Karpas-422 (cell line): ENCODE data around the gene SEMA7A. TPM values are rescaled to one million over a fixed set of nuclear protein-coding genes. Genes with fewer than 3 reads are reported as not detected.

Experiments
- DNase-seq: peaks from one replicate; pipeline ENCODE4 v3.0.0-alpha.2; 2015
- H2AFZ ChIP-seq: fragments of 200-600 bp; sonication (generic); 2 replicates; pipeline ENCODE4 v1.6.1; 2014; ENCODE audit warnings: antibody characterized with exemption, low read length, mixed read lengths
- H3K27ac ChIP-seq: fragments of 200-600 bp; sonication (generic); 2 replicates; pipeline ENCODE4 v1.5.1; 2014; ENCODE audit warnings: mild to moderate bottlenecking, low read length, moderate library complexity
- H3K27me3 ChIP-seq: fragments of 200-600 bp; sonication (generic); 2 replicates; pipeline ENCODE4 v1.6.1; 2014; ENCODE audit warnings: low read length, mixed read lengths
- H3K36me3 ChIP-seq: fragments of 200-600 bp; sonication (generic); 2 replicates; pipeline ENCODE4 v1.6.1; 2014; ENCODE audit warnings: low read length, mixed read lengths; ENCODE audit not compliant: insufficient read depth
- H3K4me1 ChIP-seq: fragments of 200-600 bp; sonication (generic); 2 replicates; pipeline ENCODE4 v1.6.1; 2014; ENCODE audit warnings: mild to moderate bottlenecking, low read length, mixed read lengths
- H3K4me2 ChIP-seq: fragments of 200-600 bp; sonication (generic); 2 replicates; pipeline ENCODE4 v1.6.1; 2014; ENCODE audit warnings: low read length, low read depth, mild to moderate bottlenecking; ENCODE audit not compliant: poor library complexity, severe bottlenecking
- H3K4me3 ChIP-seq: fragments of 200-600 bp; sonication (generic); 2 replicates; pipeline ENCODE4 v1.5.1; 2014; ENCODE audit warnings: mild to moderate bottlenecking, antibody characterized with exemption, low read length, mixed read lengths
- H3K79me2 ChIP-seq: fragments of 200-600 bp; sonication (generic); 2 replicates; pipeline ENCODE4 v1.6.1; 2014; ENCODE audit warnings: mild to moderate bottlenecking, low read length, mixed read lengths
- H3K9ac ChIP-seq: fragments of 200-600 bp; sonication (generic); 2 replicates; pipeline ENCODE4 v1.6.0; 2014; ENCODE audit warnings: low read length
- H3K9me2 ChIP-seq: fragments of 200-600 bp; sonication (generic), shearing (Covaris generic); replicated peaks from 2 replicates; pipeline ENCODE4 v1.6.0; 2014; ENCODE audit warnings: mild to moderate bottlenecking, low read length, moderate library complexity; ENCODE audit not compliant: insufficient read depth
- H3K9me3 ChIP-seq: fragments of 300-700, 200-600 bp; sonication (generic); 2 replicates; pipeline ENCODE4 v1.6.1; 2014; ENCODE audit warnings: low read length, mixed read lengths
- H4K20me1 ChIP-seq: fragments of 200-600 bp; sonication (generic); 2 replicates; pipeline ENCODE4 v1.6.1; 2014; ENCODE audit warnings: mild to moderate bottlenecking, antibody characterized with exemption, low read length, low read depth; ENCODE audit not compliant: insufficient read depth
- total RNA-seq: library from RNA; depleted of rRNA; stranded (reverse); fragments of >200 nt; shearing (Covaris generic); gene quantifications from 2 replicates; pipeline ENCODE4 v1.2.3, GENCODE V29; 2014; ENCODE audit warnings: low replicate concordance

The SEMA7A gene
- total RNA-seq, 1 experiment from 2014 or later: 41.6 TPM

- H3K9me2 ChIP-seq: no peaks in the 10 kb centered on the region
- no peak overlapping the region for H3K4me2 ChIP-seq
- H3K4me1 ChIP-seq: peaks cover 84% of the 10 kb centered on the region
- no peaks in the 10 kb centered on the region for H3K9me3 ChIP-seq
- H3K79me2 ChIP-seq: no peaks in the 10 kb centered on the region
- H2AFZ ChIP-seq: no peak overlapping the region
- no peak overlapping the region for H3K9ac ChIP-seq
- peaks cover 57% of the 10 kb centered on the region; the same call in 1 of the 2 replicates for H4K20me1 ChIP-seq
- no peak overlapping the region for H3K4me3 ChIP-seq
- no peaks in the 10 kb centered on the region for H3K27me3 ChIP-seq
- H3K36me3 ChIP-seq: no peaks in the 10 kb centered on the region; the same call in 1 of the 2 replicates
- no peak for DNase-seq
- H3K27ac ChIP-seq: no peak overlapping the region
Measured at GRCh38 chr15:74417670-74418069, 16.1 kb downstream of the SEMA7A start.

- Histone ChIP-seq H3K9me2 (no peaks in the 10 kb centered on the region), H3K9me3 (no peaks in the 10 kb centered on the region), H3K27ac (no peak overlapping the region), H4K20me1 (peaks cover 53% of the 10 kb centered on the region; the same call in 1 of the 2 replicates), H3K4me3 (no peak overlapping the region), H3K27me3 (no peaks in the 10 kb centered on the region), H3K36me3 (no peaks in the 10 kb centered on the region; the same call in 1 of the 2 replicates), H3K4me1 (peaks cover 84% of the 10 kb centered on the region), H3K79me2 (no peaks in the 10 kb centered on the region), H3K9ac (no peak overlapping the region), H3K4me2 (no peak overlapping the region), H2AFZ (no peak overlapping the region)
- no peak for DNase-seq
Measured at GRCh38 chr15:74417225-74417624, 16.5 kb downstream of the SEMA7A start.

GRCh38 chr15:74415966-74416916 lies 17.5 kb downstream of the SEMA7A start:
- Histone ChIP-seq H3K79me2 (no peaks in the 10 kb centered on the region), H2AFZ (no peak overlapping the region), H3K27ac (peak overlapping the region; percentile 48; the same call in 1 of the 2 replicates), H3K9me2 (no peaks in the 10 kb centered on the region), H3K4me2 (no peak overlapping the region), H4K20me1 (peaks cover 43% of the 10 kb centered on the region; the same call in 1 of the 2 replicates), H3K36me3 (peaks cover 2% of the 10 kb centered on the region; the same call in 1 of the 2 replicates), H3K27me3 (no peaks in the 10 kb centered on the region), H3K4me1 (peaks cover 85% of the 10 kb centered on the region), H3K9me3 (no peaks in the 10 kb centered on the region), H3K9ac (no peak overlapping the region), H3K4me3 (no peak overlapping the region)
- no peak for DNase-seq

- H3K9me3 ChIP-seq: no peaks in the 10 kb centered on the region
- DNase-seq: no peak
- H2AFZ ChIP-seq: no peak overlapping the region
- H3K27me3 ChIP-seq: no peaks in the 10 kb centered on the region
- H3K4me1 ChIP-seq: peaks cover 92% of the 10 kb centered on the region
- H3K9ac ChIP-seq: 0 out of 2 replicates have a peak overlapping the region, but pooled peaks have one; percentile 11
- no peaks in the 10 kb centered on the region for H3K9me2 ChIP-seq
- peak overlapping the region; percentile 48 for H3K27ac ChIP-seq
- peaks cover 36% of the 10 kb centered on the region; the same call in 1 of the 2 replicates for H4K20me1 ChIP-seq
- H3K4me2 ChIP-seq: no peak overlapping the region
- no peaks in the 10 kb centered on the region for H3K79me2 ChIP-seq
- H3K4me3 ChIP-seq: no peak overlapping the region
- peaks cover 9% of the 10 kb centered on the region; the same call in 1 of the 2 replicates for H3K36me3 ChIP-seq
Measured at GRCh38 chr15:74414603-74415338, 19.0 kb downstream of the SEMA7A start.

- Histone ChIP-seq H4K20me1 (peaks cover 29% of the 10 kb centered on the region; the same call in 1 of the 2 replicates), H3K79me2 (no peaks in the 10 kb centered on the region)
- DNase-seq: no peak
Measured at GRCh38 chr15:74414081-74414580, 19.6 kb downstream of the SEMA7A start.

GRCh38 chr15:74413350-74414080 lies 20.2 kb downstream of the SEMA7A start:
- H3K79me2 ChIP-seq: no peaks in the 10 kb centered on the region
- no peak overlapping the region for H3K4me3 ChIP-seq
- H3K4me2 ChIP-seq: no peak overlapping the region
- peaks cover 9% of the 10 kb centered on the region; the same call in 1 of the 2 replicates for H3K36me3 ChIP-seq
- no peak overlapping the region for H3K9ac ChIP-seq
- no peaks in the 10 kb centered on the region for H3K27me3 ChIP-seq
- no peak overlapping the region for H2AFZ ChIP-seq
- no peaks in the 10 kb centered on the region for H3K9me2 ChIP-seq
- H4K20me1 ChIP-seq: peaks cover 23% of the 10 kb centered on the region; the same call in 1 of the 2 replicates
- no peak overlapping the region for H3K27ac ChIP-seq
- H3K9me3 ChIP-seq: no peaks in the 10 kb centered on the region
- H3K4me1 ChIP-seq: peaks cover 95% of the 10 kb centered on the region
- no peak for DNase-seq

More at GRCh38 chr15:74414081-74414580, 19.6 kb downstream of the SEMA7A start:
- no peaks in the 10 kb centered on the region for H3K9me3 ChIP-seq
- no peaks in the 10 kb centered on the region for H3K27me3 ChIP-seq
- H2AFZ ChIP-seq: no peak overlapping the region
- peaks cover 92% of the 10 kb centered on the region for H3K4me1 ChIP-seq
- H3K27ac ChIP-seq: no peak overlapping the region
- H3K9me2 ChIP-seq: no peaks in the 10 kb centered on the region
- no peak overlapping the region for H3K9ac ChIP-seq
- no peak overlapping the region for H3K4me3 ChIP-seq
- H3K36me3 ChIP-seq: peaks cover 9% of the 10 kb centered on the region; the same call in 1 of the 2 replicates
- no peak overlapping the region for H3K4me2 ChIP-seq

GRCh38 chr15:74412159-74412558 lies 21.6 kb downstream of the SEMA7A start:
- Histone ChIP-seq H3K4me2 (peak overlapping the region; percentile 69), H3K4me1 (peaks cover 95% of the 10 kb centered on the region), H3K4me3 (peak overlapping the region; percentile 29; the same call in 1 of the 2 replicates), H3K79me2 (no peaks in the 10 kb centered on the region), H3K36me3 (peaks cover 9% of the 10 kb centered on the region; the same call in 1 of the 2 replicates), H3K9me3 (no peaks in the 10 kb centered on the region), H2AFZ (no peak overlapping the region), H3K27me3 (no peaks in the 10 kb centered on the region), H4K20me1 (peaks cover 13% of the 10 kb centered on the region; the same call in 1 of the 2 replicates), H3K27ac (peak overlapping the region; percentile 51), H3K9me2 (no peaks in the 10 kb centered on the region), H3K9ac (peak overlapping the region; percentile 52)
- no peak for DNase-seq
